Astrocyte (in vitro differentiated cells and primary cell): ENCODE results near the gene SHLD2. TPM values are rescaled to one million over a fixed set of nuclear protein-coding genes. Genes with fewer than 3 reads are reported as not detected.
A peak's percentile ranks its signal among the peaks of the same experiment; 100 is the strongest.

Experiments
- DNase-seq: peaks from one replicate; pipeline ENCODE4 v3.0.0-alpha.2; 2010; ENCODE audit warnings: low read depth
- FAIRE-seq: peaks from 2 replicates; lab custom pipeline; 2011; peaks lifted over from hg19 to GRCh38; lab: Jason Lieb, UNC
- H2AFZ ChIP-seq: 2 replicates; pipeline ENCODE4 v1.6.0; 2012; ENCODE audit warnings: low read depth, low read length, inconsistent platforms
- H3K27ac ChIP-seq: 2 replicates; pipeline ENCODE4 v1.5.1; 2011; ENCODE audit warnings: low read depth, low read length, inconsistent platforms
- H3K27me3 ChIP-seq: 2 replicates; pipeline ENCODE4 v1.6.0; 2011; ENCODE audit warnings: low read length, inconsistent platforms; ENCODE audit not compliant: insufficient read depth
- H3K36me3 ChIP-seq: 2 replicates; pipeline ENCODE4 v1.5.1; 2011; ENCODE audit warnings: low read length, inconsistent platforms; ENCODE audit not compliant: insufficient read depth
- H3K4me1 ChIP-seq: 2 replicates; pipeline ENCODE4 v1.5.1; 2011; ENCODE audit warnings: low read length, inconsistent platforms; ENCODE audit not compliant: insufficient read depth
- H3K4me2 ChIP-seq: 2 replicates; pipeline ENCODE4 v1.6.0; 2012; ENCODE audit warnings: low read length, inconsistent platforms
- H3K4me3 ChIP-seq: 2 replicates; pipeline ENCODE4 v1.5.1; 2011; ENCODE audit warnings: low read depth, mild to moderate bottlenecking, low read length, inconsistent platforms; ENCODE audit not compliant: insufficient read depth
- H3K79me2 ChIP-seq: 2 replicates; pipeline ENCODE4 v1.6.0; 2012; ENCODE audit warnings: mild to moderate bottlenecking, low read length, inconsistent platforms; ENCODE audit not compliant: insufficient read depth
- H3K9ac ChIP-seq: 2 replicates; pipeline ENCODE4 v1.6.0; 2012; ENCODE audit warnings: mild to moderate bottlenecking, low read length, inconsistent platforms
- H3K9me3 ChIP-seq: 2 replicates; pipeline ENCODE4 v1.5.1; 2012; ENCODE audit warnings: low read depth, mild to moderate bottlenecking, low read length, inconsistent platforms; ENCODE audit not compliant: insufficient read depth
- H4K20me1 ChIP-seq: 2 replicates; pipeline ENCODE4 v1.6.0; 2012; ENCODE audit warnings: low read length, inconsistent platforms; ENCODE audit not compliant: insufficient read depth
- H3K27ac Mint-ChIP-seq: one replicate; pipeline ENCODE4 v1.8.0; 2021; ENCODE audit warnings: mild to moderate bottlenecking, mixed read lengths; ENCODE audit not compliant: unreplicated experiment
- H3K27me3 Mint-ChIP-seq: one replicate; pipeline ENCODE4 v1.8.0; 2021; ENCODE audit warnings: low read depth, mixed read lengths; ENCODE audit not compliant: unreplicated experiment
- H3K36me3 Mint-ChIP-seq: one replicate; pipeline ENCODE4 v1.8.0; 2021; ENCODE audit warnings: low read depth, mixed read lengths; ENCODE audit not compliant: unreplicated experiment
- H3K4me1 Mint-ChIP-seq: one replicate; pipeline ENCODE4 v1.8.0; 2021; ENCODE audit warnings: low read depth, mixed read lengths; ENCODE audit not compliant: unreplicated experiment
- H3K4me3 Mint-ChIP-seq: one replicate; pipeline ENCODE4 v1.8.0; 2021; ENCODE audit warnings: mild to moderate bottlenecking, moderate library complexity, mixed read lengths; ENCODE audit not compliant: unreplicated experiment
- H3K9me3 Mint-ChIP-seq: one replicate; pipeline ENCODE4 v1.8.0; 2021; ENCODE audit warnings: mild to moderate bottlenecking, mixed read lengths; ENCODE audit not compliant: unreplicated experiment
- EZH2 ChIP-seq: IDR thresholded peaks from 2 replicates; pipeline ENCODE4 v1.6.1; 2012; ENCODE audit warnings: mild to moderate bottlenecking, low read length, inconsistent platforms; ENCODE audit not compliant: insufficient read depth
- total RNA-seq: library from RNA; stranded (reverse); gene quantifications from 2 replicates; pipeline ENCODE4 v1.2.1, GENCODE V29; 2021
- TF ChIP-seq, protein P1 (sequence below): IDR thresholded peaks from 2 replicates; pipeline ENCODE4 v1.5.1; 2011; ENCODE audit warnings: low read depth, mild to moderate bottlenecking, inconsistent platforms, low read length, moderate library complexity; ENCODE audit not compliant: insufficient read depth

Gene SHLD2
- total RNA-seq, 1 donor from 2014 or later, result 23.2 TPM

DNA sequence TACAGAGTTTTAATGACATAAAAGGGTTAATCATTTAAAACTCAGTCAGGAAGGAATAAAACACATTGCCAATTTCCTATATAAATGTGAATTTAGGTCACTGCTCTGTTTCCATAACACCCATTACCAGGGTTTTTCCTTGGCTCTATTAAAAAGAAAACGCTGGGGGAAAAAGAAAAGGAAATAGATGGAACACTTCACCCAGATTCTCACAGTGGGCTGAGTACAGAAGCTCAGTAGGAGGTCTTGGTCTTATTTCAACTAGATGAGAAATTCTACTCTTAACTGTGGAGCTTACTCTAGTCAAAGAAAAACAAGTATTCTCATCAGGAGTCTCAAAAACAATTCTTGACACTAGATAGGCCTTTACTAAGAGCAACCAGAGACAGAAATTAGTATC is 36.8 kb upstream of the SHLD2 start:
- Mint-ChIP-seq H3K4me1 (no peaks in the 10 kb centered on the region), H3K36me3 (peaks cover 10% of the 10 kb centered on the region), H3K27me3 (no peaks in the 10 kb centered on the region), H3K4me3 (no peak overlapping the region), H3K27ac (no peak overlapping the region), H3K9me3 (no peaks in the 10 kb centered on the region)
- Histone ChIP-seq H3K9ac (no peak overlapping the region), H3K27me3 (no peaks in the 10 kb centered on the region), H3K9me3 (no peaks in the 10 kb centered on the region), H2AFZ (no peak overlapping the region), H3K4me2 (no peak overlapping the region), H3K79me2 (no peaks in the 10 kb centered on the region), H3K4me1 (peaks cover 10% of the 10 kb centered on the region), H3K27ac (no peak overlapping the region), H3K4me3 (no peak overlapping the region), H3K36me3 (peaks cover 43% of the 10 kb centered on the region), H4K20me1 (peaks cover 13% of the 10 kb centered on the region)
- FAIRE-seq, result no peak
- DNase-seq, result no peak
- TF ChIP-seq EZH2, result no peak
- TF ChIP-seq, protein P1, sequence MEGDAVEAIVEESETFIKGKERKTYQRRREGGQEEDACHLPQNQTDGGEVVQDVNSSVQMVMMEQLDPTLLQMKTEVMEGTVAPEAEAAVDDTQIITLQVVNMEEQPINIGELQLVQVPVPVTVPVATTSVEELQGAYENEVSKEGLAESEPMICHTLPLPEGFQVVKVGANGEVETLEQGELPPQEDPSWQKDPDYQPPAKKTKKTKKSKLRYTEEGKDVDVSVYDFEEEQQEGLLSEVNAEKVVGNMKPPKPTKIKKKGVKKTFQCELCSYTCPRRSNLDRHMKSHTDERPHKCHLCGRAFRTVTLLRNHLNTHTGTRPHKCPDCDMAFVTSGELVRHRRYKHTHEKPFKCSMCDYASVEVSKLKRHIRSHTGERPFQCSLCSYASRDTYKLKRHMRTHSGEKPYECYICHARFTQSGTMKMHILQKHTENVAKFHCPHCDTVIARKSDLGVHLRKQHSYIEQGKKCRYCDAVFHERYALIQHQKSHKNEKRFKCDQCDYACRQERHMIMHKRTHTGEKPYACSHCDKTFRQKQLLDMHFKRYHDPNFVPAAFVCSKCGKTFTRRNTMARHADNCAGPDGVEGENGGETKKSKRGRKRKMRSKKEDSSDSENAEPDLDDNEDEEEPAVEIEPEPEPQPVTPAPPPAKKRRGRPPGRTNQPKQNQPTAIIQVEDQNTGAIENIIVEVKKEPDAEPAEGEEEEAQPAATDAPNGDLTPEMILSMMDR, result no peak

GRCh38 chr10:87059401-87059800 is 35.6 kb upstream of the SHLD2 start:
- no peak for FAIRE-seq
- H3K27me3 ChIP-seq, result no peaks in the 10 kb centered on the region
- Mint-ChIP-seq H3K36me3 (peaks cover 10% of the 10 kb centered on the region), H3K27me3 (no peaks in the 10 kb centered on the region), H3K27ac (no peak overlapping the region), H3K4me3 (no peak overlapping the region), H3K9me3 (no peaks in the 10 kb centered on the region), H3K4me1 (no peaks in the 10 kb centered on the region)
- H4K20me1 ChIP-seq, result peaks cover 9% of the 10 kb centered on the region
- peaks cover 39% of the 10 kb centered on the region for H3K36me3 ChIP-seq
- H2AFZ ChIP-seq, result no peak overlapping the region
- no peak overlapping the region for H3K4me3 ChIP-seq
- peaks cover 10% of the 10 kb centered on the region for H3K4me1 ChIP-seq
- H3K4me2 ChIP-seq, result no peak overlapping the region
- H3K9me3 ChIP-seq, result no peaks in the 10 kb centered on the region
- no peak overlapping the region for H3K27ac ChIP-seq
- no peak for DNase-seq
- H3K9ac ChIP-seq, result no peak overlapping the region
- H3K79me2 ChIP-seq, result no peaks in the 10 kb centered on the region
- TF ChIP-seq, protein P1, result no peak
- TF ChIP-seq EZH2, result no peak

GRCh38 chr10:87060280-87060928 is 34.6 kb upstream of the SHLD2 start:
- H3K36me3 Mint-ChIP-seq, result peaks cover 10% of the 10 kb centered on the region
- H3K36me3 ChIP-seq, result peaks cover 43% of the 10 kb centered on the region
- peak; percentile 17 for FAIRE-seq

More at GRCh38 chr10:87060280-87060928, 34.6 kb upstream of the SHLD2 start:
- Histone ChIP-seq H4K20me1 (peaks cover under 1% of the 10 kb centered on the region), H2AFZ (no peak overlapping the region), H3K9ac (no peak overlapping the region), H3K27ac (no peak overlapping the region), H3K4me1 (peaks cover 2% of the 10 kb centered on the region), H3K79me2 (no peaks in the 10 kb centered on the region), H3K9me3 (no peaks in the 10 kb centered on the region), H3K27me3 (no peaks in the 10 kb centered on the region), H3K4me2 (no peak overlapping the region), H3K4me3 (no peak overlapping the region)
- H3K4me3 Mint-ChIP-seq, result no peak overlapping the region
- no peak overlapping the region for H3K27ac Mint-ChIP-seq
- no peaks in the 10 kb centered on the region for H3K27me3 Mint-ChIP-seq
- no peak for DNase-seq
- no peak for TF ChIP-seq EZH2
- TF ChIP-seq, protein P1, result no peak
- H3K4me1 Mint-ChIP-seq, result no peaks in the 10 kb centered on the region
- H3K9me3 Mint-ChIP-seq, result no peaks in the 10 kb centered on the region
